Regular cardiac myocyte (primary cell): Measurements from ENCODE around the gene BRME1. TPM values are rescaled to one million over a fixed set of nuclear protein-coding genes. Genes with fewer than 3 reads are reported as not detected.

ENCODE experiments used
- total RNA-seq: library from RNA; depleted of rRNA; stranded (reverse); fragments of >200 nt; gene quantifications from 2 replicates; pipeline ENCODE4 v1.2.3, GENCODE V29; 2014

BRME1 gene
- total RNA-seq: 1.2 and 1.4 TPM in 2 replicates

DNA sequence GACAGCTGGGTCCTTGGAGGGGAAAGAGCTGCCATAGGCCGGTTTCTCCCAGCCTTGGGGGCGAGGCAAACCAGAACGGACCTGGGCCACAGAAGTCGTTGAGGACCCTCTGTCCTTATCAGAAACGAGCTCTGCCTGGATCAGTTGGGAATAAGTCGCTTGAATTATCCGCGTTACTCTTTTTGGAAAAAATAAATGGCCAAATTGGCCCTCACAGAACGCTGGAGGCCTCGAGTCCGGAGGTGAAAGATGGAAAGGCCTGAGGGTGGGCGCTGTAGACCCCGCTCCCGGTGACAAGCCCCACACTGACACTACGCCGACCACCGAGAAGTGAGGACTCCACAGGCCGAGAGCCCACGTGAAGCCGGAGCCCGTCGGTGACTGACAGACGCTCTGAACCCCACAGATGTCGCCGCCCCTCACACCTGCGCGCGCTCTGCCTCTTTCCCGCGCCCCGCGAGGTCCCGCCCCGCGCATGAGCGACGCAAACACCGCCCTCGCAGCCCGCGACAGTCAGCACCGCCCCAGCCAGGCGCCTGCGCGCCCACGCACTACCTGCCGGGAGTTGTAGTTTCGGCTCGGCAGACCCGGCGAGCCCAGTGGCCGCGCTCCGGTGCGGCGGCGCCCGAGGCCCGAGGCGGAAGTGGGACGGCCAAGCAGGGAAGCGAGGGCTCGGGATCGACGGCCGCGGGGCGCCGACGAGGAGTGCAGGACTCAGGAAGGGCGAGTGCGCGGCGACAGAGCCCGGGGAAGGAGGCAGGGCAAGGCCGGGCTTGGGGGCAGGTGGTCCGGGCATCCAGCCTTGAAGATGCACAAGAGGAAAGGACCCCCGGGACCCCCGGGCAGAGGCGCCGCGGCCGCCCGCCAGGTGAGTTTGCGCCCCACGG is at the start of gene BRME1, which contains the start of gene CC2D1A:
TSS of gene BRME1 (minus strand) at position 484 of the 887 bp plus-strand sequence. CDS start 1,225 bp downstream, outside the sequence.
TSS of gene CC2D1A (plus strand) at position 568 of the 887 bp plus-strand sequence. CDS start at position 809, 241 bp downstream.

GRCh38 chr19:13952154-13952930 is 46.4 kb upstream of the BRME1 start, which contains the start of gene DCAF15:
Gene DCAF15, plus strand, starts transcription at chr19:13952509. Its CDS starts 4 bp downstream, at chr19:13952513.

DNA sequence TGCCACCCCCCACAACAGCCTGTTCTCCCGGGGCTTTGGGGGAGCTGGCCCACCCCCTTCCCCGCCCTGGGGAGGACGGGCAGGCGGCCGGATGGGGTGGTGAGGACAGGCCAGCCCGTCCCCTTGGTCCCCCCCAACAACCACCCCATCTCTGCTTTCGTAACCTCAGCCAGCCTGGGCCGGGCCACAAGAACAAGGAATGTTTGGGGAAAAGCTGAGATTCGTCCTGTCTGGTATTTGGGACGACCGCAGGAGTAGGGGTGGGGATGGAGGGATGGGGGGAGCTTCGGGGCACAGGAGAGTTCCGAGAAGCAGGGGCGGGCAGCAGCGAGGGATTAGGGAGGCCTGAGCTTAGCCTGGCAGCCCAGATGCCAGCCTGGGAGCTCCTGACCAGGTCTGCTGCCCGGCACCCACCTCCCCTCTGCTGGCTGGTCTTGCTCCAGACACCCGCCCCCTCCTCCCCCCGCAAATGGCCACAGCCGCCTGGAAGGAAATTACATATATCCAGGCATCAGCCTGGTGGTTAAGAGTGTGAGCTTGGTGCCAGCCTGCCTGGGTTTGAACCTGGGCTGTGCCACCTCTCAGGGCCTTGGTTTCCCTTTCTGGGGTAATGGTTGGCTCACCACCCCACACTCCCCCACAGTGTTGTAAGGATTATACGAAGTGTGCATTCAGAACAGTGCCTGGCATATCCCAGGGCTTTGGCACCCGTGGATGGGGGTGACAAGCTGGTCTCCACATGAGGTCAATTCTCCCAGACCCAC is 32.6 kb upstream of the BRME1 start, which contains the start of gene PODNL1:
TSS of gene PODNL1 (minus strand) at position 117 of the 764 bp plus-strand sequence. CDS start 236 bp downstream, outside the sequence.

DNA sequence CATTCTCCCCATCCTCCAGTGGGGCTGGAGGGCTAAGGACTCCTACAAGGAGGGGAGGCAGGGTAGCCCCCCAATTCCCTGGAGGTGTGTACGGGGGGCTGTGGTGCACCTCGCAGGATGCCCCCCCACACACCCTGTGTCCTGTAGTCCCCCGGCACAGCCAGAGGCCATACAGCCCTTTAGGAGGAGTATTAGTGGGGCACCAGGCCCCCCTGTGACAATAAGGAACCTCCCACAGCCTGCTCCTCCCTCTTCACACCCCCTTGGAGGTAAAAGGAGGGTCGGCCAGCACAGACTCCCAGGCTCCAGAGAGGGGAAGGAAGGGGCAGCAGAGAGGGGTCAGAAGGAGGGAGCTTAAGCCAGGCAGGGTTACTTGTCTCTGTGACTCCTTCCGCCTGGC is 29.1 kb downstream of the BRME1 start, which contains the start of gene NANOS3:
TSS of gene NANOS3 (plus strand) at position 301 of the 400 bp plus-strand sequence. CDS start 115 bp downstream, outside the sequence.

Other genes starting within 250 kb of the BRME1 start
- gene MRI1, start 141.6 kb downstream of the BRME1 start, total RNA-seq: 32.4 and 33.8 TPM in 2 replicates
- gene C19orf53, start 131.7 kb downstream of the BRME1 start, total RNA-seq: 57.5 and 61.4 TPM in 2 replicates
- gene ZSWIM4, start 110.7 kb downstream of the BRME1 start, total RNA-seq: 4.0 and 10.7 TPM in 2 replicates
- gene NANOS3, start 29.0 kb downstream of the BRME1 start, total RNA-seq: not detected in 2 replicates
- 5.1 and 7.1 TPM in 2 replicates for gene CC2D1A, start 84 bp upstream of the BRME1 start, total RNA-seq
- gene PODNL1, start 32.3 kb upstream of the BRME1 start, total RNA-seq: 0.58 and 0.85 TPM in 2 replicates
- 6.5 and 13.8 TPM in 2 replicates for gene DCAF15, start 46.4 kb upstream of the BRME1 start, total RNA-seq
- 1.1 and 2.7 TPM in 2 replicates for gene RFX1, start 100.2 kb upstream of the BRME1 start, total RNA-seq
- gene RLN3, start 122.0 kb upstream of the BRME1 start, total RNA-seq: not detected in 2 replicates
- gene IL27RA, start 125.6 kb upstream of the BRME1 start, total RNA-seq: 1.5 and 2.8 TPM in 2 replicates
- gene PALM3, start 156.0 kb upstream of the BRME1 start, total RNA-seq: 0.28 and 0.38 TPM in 2 replicates
- 0.19 and 1.4 TPM in 2 replicates for gene MISP3, start 166.7 kb upstream of the BRME1 start, total RNA-seq
- gene C19orf67, start 179.7 kb upstream of the BRME1 start, total RNA-seq: 0.56 TPM in 1 of 2 replicates, not detected in the other
- gene SAMD1, start 184.6 kb upstream of the BRME1 start, total RNA-seq: 15.8 and 25.9 TPM in 2 replicates
- 31.6 and 53.9 TPM in 2 replicates for gene PRKACA, start 211.6 kb upstream of the BRME1 start, total RNA-seq
- gene ASF1B, start 230.5 kb upstream of the BRME1 start, total RNA-seq: 1.4 and 17.6 TPM in 2 replicates